GM19025 (cell line): ENCODE measurements around the gene LTBP2.
"Not testable (repeated sequence)": the region's sequence is repeated elsewhere in the genome, so short reads cannot be mapped to it uniquely, and the experiment has no call there.

ENCODE experiments used
- ATAC-seq: cut with Tn5 transposase; IDR thresholded peaks from one replicate; pipeline ENCODE4 v1.9.1; 2021; ENCODE audit warnings: mild to moderate bottlenecking, low read depth, moderate library complexity; ENCODE audit not compliant: unreplicated experiment

The LTBP2 gene

GRCh38 chr14:74557691-74558090, 54.3 kb downstream of the LTBP2 start:
- ATAC-seq = no peak

DNA sequence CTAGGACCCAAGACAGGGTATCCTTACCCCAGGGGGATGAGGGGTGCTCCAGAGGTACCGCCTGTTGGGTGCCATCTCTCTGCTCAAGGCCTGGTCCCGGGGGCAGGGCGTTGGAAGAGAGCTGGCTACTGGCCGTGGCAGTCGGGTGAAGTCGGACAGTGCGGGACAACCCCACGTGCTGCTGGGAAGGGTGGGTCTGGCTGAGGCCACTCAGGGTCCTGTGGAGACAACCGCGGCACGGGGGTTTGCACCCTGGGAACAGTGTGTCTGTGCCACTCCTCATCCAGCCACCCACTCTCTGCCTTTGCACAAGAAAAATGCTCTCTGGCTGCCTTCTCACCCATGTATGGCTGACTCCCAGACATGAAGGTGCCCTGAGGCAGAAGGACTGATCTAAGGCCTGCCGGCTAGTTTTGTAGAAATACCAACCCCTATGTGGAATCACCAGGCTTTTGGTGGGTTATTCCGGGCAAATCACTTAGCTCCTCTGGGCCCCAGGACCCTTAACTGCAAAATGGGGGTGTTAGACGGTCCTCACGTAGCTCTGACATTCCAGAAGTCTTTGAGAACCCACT, 56.5 kb downstream of the LTBP2 start:
- ATAC-seq = no peak

DNA sequence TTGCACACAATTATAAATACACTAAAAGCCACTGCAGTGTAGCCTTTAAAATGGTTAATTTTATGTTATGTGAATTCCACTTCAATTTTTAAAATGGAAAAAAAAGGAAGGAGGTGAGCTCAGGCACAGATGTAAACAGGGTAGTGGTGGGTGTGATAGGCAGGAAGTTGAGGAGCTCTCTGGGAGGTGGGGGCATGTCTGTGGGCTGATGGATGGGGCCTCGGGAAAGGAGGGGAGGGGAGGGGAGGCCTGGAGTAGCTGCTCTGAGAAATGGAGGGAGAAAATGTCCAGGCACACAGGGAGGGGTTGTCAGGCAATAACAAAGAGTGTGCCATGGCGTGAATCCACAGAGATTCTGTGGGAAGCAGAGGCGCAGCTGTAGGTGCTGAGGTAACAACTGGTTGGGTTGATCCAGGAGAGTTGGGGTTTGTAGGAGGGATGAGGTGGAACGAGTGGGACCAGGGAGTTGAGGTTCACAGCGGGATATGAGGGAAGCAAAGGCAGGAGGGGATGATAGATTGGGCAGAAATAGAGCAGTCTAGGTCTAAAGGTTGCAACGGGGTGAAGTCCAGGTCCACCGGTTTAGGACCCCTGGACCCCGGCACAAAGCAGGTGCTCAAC, 57.2 kb downstream of the LTBP2 start:
- ATAC-seq = no peak

DNA sequence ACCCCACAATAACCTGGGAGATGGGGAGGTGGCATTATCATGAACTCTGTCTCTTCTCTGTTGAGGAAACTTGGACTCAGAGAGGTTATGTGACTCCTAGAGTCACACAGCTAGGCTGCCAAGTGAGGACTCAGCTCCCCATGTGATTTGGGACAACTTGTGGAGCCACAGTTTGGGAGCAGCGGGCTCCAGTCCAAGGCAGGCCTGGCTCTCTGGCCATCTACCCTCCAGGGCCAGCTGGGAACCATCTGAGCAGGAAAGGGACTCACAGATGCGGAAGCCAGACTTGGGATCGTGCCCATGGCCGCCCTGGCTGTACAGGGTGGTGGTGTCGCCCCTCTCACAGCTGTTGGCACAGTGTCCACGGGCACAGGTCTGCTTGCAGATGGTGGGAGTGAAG, 59.4 kb downstream of the LTBP2 start:
- ATAC-seq = no peak

GRCh38 chr14:74551431-74552371, 60.3 kb downstream of the LTBP2 start:
- ATAC-seq = no peak

DNA sequence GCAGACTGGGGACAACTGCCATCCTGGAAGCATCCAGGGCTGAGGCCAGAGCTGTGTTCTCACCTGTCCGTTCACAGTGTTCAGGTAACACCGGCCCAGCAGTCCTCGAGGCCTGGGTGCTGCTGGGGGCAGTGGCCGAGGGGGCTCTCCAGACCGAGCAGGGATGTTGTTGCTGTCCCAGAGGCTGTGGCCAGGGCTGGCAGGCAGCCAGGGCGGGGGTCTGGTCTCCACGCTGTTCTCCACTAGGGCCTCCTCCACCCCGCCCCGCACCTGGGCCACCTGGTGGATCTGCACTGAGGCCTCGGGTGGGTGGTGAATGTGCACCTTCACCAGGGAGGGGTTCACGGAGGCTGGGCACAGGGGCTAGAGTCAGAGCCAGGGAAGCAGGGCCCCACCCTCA, 61.0 kb downstream of the LTBP2 start:
- ATAC-seq = no peak

DNA sequence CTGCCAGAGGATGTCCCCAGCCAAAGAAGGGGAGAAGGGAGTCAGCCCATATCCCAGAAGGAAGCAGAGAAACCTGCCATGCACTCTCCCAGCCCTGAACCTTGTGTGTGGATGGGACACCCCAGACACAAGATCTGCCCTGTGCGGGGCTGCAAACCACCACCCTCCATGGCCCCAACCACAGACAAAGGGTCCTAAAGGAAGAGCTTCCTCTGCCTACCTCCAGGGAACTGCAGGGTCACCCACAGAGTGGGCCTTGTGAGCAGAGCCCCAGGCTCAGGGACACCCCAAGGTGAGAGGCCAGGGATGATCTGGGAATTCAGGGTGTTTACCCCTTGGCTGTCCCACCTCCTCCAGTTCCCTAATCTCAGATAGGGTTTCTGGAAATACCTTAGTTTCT, 62.0 kb downstream of the LTBP2 start:
- no peak for ATAC-seq

GRCh38 chr14:74549588-74549987, 62.4 kb downstream of the LTBP2 start:
- no peak for ATAC-seq

DNA sequence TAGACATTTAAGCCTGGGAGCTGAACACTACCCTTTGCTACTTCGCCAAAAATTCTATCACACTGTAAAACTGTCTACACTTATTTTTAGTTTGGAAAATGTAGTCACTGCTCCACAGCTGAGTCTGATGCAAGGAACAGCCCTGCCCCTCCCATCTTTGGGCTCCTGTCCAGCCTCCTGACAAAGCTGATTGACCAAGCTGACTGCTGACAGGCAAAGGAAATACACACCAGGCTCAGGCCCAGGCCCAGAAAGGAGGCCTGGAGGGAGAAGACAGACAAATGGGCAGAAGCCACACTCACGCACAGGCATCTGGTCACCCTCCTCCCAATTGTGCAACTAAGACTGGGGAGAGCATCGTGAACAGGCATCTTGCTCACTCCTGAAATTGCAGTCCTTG, 63.2 kb downstream of the LTBP2 start:
- no peak for ATAC-seq

DNA sequence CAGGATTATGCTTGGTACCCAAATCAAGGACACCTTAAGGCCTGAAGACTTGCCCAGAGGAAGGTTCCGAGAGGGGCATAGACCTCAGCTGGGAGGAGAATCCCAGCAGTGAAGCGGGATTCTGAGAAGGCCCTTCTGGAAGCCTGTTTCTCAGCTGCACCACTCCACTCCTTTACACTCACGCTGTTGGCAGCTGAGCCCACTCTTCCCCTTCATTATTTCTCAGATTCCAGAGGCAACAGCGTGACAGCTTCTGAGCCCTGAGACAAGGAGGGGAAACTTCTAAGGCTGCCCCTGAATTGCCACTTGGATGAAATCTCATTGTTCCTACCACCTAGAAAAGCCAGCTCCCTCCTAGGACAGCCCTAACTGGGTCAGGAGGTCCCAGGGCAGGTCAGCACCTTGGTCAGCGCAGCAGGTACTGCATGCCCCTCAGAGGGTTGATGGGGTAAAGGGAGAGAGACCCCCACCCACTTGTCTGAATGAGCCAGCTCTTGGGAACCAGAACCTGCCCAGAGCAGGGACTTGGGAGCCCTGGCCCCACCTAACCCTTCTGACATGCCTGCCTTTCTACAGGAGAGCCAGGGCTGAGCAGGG, 64.6 kb downstream of the LTBP2 start:
- ATAC-seq = no peak

DNA sequence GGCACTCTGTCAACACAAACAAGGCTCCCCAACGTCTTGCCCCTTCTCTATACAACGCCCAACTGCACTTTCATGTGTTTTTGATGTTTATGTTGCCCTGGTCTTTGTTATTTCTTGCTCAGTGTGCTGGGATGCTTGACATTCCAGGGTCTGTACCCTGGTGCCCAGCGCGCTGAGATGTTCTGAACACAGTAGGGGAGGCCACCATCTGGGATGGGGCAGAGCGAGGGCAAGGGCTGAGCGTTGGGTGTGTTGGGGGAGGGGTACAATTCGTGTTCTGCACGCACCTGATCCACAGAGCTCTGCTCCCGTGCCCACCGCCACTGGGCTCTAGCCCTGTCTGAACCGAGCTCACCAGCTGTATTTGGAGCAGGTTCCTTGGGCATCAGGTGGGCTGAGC, 65.6 kb downstream of the LTBP2 start:
- no peak for ATAC-seq

- ATAC-seq = no peak
Observed at GRCh38 chr14:74545386-74545785, 66.7 kb downstream of the LTBP2 start.

DNA sequence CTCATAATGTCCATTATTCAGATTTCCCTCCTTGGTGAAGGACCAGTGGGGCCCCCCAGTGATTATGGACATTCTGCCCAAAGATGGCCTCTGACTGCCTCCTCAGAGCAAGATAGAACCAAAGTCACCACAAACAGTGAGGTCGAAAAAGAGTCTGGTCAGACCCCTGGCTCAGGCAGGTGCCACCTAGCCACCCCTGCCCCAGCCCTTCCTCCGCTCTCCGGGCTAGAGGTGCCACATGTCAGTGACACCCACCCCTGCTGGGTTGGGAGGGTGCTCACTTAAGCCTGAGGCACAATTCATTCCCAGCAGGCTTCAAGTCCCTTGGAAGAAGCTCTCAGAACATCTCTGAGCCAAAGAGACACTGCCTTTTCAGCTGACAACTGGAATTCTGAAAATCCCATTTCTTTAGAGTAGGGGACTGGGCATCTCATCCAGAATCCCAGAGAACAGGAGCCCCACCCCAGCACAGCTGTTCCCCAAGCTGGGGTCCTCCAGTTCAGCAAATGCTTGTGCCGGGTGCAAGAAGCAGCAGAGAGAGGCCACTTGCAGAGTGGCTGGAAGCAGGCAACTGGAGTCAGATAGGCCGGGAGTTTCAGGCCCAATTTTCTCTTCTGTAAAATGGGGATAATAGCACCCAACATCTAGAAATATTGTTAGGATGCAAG, 68.1 kb downstream of the LTBP2 start:
- no peak for ATAC-seq

DNA sequence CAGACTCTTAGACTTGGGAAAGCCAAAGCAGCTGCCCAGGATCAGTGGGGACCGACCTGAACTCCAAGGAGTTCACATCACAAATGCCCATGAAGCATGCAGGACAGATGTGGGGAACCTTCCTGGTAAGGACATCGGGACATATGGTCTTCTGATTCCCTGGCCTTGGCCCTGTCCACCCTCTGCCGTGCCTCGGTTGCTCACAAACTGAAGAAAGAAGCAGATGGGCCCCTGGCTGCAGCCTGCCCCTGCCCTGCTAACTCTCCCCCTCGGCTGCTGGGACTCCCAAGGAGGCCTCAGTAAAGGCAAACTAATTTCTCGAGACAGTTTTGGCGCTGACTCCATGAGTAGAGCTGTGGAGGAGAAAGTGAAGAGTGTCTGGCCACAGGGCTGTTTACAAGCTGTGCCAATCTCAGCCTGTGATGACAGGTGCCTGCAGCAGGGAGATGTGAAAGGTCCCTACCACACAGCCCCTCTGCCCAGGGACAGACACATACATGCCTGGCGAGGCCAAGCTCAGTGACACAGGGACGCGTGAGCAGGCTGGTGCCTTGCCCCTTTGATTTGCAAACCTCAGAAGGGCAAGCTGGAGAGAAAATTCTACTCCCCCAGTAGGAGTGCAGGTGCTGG, 69.9 kb downstream of the LTBP2 start:
- ATAC-seq = no peak

DNA sequence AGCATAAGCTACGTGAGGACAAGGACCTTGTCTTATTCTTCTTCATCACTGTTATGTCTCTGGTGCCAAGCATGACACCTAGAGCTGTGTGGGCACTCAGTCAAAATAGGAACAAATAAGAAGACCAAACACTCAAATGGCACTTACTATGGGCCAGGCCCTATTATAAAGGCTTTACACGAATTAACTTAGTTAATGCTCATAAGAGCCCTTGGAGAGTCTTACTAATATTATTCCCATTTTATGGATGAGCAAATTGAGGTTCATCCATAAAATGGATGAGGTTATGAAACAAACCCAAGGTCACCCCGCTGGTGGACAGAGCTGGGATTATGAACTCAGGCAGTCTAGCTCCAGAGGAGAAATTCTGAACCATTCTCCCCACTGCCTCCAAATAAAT, 70.8 kb downstream of the LTBP2 start:
- no peak for ATAC-seq

DNA sequence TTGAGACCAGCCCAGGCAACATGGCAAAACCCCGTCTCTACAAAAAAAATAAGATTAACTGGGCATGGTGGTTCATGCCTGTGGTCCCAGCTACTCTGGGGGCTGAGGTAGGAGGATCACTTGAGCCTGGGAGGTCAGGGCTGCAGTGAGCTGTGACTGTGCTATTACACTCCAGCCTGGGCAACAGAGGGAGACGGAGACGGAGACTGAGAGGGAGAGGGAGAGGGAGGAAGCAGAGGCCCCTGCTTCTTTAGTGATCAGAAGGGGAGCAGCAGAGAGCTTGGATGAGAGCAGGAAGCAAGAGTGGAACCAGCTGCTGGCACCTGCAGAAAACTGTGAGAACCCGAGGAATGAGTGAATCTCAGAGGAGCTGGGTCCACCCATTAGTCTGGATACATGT, 72.5 kb downstream of the LTBP2 start:
- ATAC-seq = no peak

GRCh38 chr14:74538411-74539391, 73.3 kb downstream of the LTBP2 start:
- ATAC-seq = no peak

- not testable (repeated sequence) for ATAC-seq
Observed at GRCh38 chr14:74536336-74536735, 75.7 kb downstream of the LTBP2 start.

DNA sequence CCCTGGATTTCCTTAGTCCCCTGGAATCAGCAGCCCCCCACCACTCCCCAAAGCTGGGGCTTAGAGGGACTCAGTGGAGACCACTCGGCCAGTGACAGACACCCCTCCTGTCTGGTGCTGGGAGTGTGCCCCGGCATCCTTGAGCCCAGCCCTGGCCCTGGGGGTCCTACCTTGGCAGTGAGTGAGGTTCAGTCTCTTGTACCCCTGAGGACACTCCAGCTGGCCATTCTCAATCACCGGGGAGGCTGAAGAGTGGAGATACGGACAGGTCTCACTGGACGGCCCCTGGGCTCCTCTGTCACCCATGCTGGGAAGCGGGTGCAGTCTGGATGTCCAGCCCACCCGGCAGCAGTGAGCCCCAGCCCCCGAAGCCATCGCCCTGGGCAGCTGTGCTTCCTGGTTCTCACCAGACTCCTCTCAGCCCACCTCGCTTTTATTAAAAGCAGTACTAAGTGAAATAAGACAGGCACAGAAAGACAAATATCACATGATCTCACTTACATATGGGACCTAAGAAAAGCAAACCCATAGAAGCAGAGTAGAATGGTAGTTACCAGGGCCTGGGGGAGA, 76.2 kb downstream of the LTBP2 start:
- no peak for ATAC-seq
